GM21576 (cell line): Measurements from ENCODE around the gene FBLN7.
"Not testable (repeated sequence)": the region's sequence is repeated elsewhere in the genome, so short reads cannot be mapped to it uniquely, and the experiment has no call there.

Source experiments
- ATAC-seq: cut with Tn5 transposase; IDR thresholded peaks from one replicate; pipeline ENCODE4 v1.9.1; 2021; ENCODE audit warnings: mild to moderate bottlenecking, moderate library complexity; ENCODE audit not compliant: unreplicated experiment

Gene FBLN7, protein sequence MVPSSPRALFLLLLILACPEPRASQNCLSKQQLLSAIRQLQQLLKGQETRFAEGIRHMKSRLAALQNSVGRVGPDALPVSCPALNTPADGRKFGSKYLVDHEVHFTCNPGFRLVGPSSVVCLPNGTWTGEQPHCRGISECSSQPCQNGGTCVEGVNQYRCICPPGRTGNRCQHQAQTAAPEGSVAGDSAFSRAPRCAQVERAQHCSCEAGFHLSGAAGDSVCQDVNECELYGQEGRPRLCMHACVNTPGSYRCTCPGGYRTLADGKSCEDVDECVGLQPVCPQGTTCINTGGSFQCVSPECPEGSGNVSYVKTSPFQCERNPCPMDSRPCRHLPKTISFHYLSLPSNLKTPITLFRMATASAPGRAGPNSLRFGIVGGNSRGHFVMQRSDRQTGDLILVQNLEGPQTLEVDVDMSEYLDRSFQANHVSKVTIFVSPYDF

DNA sequence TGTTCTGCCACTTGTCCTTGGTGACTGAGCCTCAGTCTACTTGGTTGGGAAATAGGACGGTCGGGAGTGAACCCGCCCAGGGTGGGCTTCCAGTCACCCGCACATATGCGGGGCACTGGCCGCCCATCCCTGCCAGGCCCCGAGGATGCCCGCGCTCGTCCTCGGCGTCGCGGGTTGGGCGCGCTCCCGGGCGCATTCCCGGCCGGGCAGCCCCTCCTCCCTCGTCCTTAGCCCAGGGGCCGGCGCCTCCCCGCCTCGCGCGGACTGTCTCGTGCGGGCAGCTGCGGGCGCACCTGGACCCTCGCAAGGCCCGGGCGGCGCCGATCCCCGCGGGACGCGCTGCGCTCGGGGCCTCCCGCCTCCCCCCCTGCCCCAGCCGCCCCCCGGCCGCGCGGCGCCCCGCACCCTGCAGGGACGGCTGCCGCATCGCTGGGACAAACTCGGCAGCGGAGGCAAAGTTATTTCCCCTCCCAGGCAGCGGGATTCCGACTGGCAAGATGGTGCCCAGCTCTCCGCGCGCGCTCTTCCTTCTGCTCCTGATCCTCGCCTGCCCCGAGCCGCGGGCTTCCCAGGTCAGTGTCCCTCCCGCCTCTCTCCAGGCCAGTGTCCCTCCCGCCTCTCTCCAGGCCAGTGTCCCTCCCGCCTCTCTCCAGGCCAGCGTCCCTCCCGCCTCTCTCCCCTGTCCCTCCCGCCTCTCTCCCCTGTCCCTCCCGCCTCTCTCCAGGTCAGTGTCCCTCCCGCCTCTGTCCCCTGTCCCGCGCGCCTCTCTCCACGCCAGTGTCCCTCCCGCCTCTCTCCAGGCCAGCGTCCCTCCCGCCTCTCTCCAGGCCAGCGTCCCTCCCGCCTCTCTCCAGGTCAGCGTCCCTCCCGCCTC is at the start of gene FBLN7:
TSS of gene FBLN7 (plus strand) at position 227 of the 874 bp plus-strand sequence. CDS start at position 498, 271 bp downstream.
- no peak for ATAC-seq

DNA sequence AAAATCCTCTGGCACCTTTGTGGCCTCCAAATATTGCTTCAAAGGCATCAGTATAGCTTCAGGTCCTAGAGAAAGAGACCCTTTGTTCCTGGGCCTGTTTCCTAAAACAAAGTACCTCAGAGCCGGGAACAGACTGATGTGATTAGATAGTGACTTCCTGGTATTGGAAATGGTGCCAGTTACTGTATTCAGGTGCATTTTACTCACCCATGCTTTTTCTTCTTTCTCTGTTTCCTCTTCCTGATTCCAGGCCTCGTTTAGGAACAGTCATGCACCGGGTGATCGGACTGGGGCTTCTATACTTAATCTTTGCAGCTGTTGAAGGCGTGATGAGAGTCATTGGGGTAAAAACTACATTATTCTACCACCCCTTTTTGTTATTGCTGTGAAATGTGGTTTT is 48.8 kb upstream of the FBLN7 start:
- ATAC-seq = no peak

DNA sequence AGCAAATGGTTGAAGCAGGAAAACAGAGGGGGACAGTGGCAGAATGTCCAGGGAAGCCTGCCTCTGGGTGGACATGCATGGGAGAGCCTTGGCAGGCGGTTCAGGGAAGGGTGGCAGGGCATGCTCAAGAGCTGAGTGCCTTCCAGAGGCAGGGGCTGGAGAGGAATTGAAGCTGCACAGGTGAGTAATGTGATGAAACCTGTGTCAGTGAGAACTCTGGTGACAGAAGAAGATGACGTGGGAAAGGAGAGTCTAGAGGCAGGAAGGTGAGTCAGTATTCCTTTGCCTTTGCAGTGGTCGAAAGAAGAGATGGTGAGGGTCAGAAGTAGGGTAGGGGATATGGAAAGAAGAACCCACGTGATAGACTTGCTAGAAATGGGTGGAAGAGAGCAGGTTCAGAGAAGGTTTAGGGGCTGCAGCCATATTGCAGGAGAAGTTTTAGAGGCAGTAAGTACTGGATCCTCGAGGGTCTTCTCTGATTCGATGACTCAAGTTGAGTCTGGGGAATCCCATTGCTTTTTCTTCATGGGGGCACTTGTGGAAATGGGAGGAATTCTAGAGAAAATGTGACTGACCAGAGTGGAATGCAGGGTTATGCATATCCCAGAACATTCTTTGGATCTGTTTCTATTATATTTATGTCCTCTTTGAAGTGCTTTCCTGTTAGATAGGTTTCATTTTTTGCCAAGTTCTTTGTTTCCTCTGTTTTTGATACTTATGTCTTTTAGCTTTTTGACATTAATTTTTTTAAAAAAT is 45.7 kb upstream of the FBLN7 start:
- no peak for ATAC-seq

DNA sequence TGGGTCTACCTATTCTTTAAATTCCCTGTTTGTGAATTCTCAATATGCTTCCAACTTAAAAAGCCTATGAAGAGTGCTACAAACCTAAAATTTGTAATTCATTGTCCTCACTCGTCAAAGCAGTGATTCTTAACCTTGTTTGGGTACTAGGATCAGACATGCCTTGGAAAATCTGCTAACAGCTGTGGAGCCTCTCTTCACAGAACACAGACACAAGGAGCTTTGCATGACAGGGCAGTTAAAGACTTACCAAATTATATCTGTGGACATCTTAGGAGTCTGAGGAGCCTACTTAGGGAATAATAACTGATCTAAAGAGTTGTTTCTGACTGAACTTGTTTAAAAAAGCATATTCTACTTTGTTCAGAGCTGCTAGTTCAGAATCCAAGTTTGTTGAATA is 45.0 kb upstream of the FBLN7 start:
- ATAC-seq = no peak

DNA sequence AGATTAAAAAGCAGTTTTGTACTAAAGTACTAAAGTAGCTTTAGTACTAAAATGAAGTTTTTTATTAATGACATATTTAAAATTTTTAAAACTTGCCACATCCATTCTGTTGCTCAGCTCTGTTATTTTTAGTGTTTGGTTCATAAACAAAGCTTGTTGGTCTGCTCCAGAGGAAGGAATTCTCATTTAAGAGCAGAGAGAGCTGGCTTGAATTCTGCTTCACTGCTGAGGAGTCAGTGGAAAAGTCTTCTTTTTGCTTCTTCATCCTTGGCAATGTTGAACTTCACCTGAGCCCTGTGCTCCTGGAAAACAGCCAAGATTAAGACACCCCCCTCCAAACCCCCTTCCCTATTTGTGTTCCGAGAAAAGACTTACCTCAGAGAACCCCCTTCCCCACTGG is 42.5 kb upstream of the FBLN7 start:
- no peak for ATAC-seq

DNA sequence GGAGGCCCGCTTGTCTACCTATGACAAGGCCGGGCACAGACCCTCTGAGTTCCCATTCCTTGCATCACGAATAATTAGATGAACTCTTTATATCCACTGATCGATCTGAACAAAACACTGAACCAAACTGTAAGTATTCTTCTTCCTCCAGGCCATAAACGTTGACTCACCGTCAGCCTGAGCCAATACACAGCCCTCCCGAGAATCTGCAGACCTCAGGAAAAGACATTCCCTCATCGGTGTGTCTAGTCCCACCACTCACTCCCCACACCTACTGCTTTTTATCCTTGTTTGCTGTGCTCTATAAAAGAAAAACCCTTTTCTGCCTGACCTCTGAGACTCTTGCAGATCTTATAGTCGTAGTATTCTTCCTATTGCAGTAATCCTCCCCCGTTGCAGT is 42.1 kb upstream of the FBLN7 start:
- no peak for ATAC-seq

DNA sequence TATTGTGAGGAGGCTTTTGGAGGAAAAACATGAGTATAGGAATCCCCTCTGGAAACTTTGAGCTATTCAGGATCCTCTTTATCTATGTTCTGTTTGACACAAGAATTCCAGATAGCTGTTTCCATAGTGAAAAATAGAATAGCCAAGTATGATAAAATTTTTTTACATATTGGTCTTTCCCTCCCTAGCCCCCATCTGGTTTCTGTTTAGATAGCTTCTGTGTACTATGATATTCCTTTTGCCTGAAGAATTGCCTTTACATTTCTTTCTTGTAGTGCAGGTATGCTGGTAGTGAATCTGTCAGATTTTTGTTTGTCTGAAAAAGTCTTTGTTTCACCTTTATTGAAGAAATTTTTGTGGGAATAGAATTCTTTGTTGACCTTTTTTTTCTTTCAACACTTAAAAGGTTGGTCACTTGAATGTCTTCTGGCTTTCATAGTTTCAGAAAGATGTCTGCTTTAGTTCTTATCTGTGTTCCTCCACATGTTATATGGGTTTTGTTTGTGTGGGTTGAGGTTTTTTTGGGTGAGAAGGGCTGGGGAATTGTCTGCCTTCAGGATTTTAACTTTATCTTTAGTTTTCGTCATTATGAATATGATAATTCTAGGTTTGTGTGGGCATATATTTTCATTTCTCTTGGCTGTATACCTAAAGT is 29.9 kb upstream of the FBLN7 start:
- no peak for ATAC-seq

DNA sequence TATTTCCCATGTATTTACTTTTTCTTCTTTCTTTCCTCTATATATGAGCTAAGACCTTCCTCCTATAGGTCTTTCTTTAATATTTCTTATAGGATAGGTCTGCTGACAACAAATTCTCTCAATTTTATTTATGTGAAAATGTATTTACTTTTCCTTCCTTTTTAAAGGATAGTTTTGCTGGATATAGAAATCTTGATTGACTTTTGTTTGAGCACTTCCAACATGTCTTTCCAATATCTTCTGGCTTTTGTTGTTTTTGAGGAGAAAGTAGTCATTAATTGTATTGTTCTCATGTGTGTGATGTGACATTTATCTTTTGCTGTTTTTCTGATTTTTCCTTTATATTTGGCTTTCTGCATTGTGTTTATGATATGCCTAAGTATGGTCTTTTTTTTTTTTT is 28.9 kb upstream of the FBLN7 start:
- ATAC-seq = no peak

DNA sequence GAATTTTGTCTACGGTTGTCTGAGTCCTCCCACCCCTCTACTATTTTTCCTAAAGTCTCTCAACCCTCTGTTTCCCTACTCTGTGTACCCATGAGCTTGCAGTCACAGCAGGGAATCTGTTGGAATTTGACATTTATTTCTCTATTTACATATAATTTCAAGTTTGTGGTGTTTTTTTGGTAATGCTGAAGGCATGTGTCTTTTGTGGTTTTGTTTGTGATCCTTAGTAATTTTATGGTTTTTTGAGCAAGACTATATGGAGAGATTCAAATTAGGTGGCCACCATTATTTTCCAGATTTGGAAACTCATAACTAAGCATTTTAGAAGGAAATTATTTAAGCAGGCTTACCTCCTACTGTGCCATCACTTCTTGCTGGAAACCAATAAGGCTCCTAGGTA is 27.2 kb upstream of the FBLN7 start:
- ATAC-seq = no peak

DNA sequence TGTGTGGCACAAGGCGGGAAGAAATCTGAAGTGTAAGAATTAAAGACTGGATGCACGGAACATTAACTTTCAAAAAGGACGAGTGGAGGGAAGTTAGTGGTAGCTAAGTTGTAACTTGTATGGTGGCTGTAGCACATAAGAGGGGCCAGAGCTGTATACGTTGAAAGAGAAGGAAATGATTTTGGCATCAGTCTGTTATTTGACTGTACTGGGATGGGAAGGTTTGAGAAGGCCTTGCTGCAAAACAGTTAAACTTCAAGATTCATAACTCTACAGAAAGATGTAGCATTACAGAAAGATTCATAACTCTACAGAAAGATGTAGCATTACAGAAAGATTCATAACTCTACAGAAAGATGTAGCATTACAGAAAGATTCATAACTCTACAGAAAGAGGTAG is 24.8 kb upstream of the FBLN7 start:
- ATAC-seq = not testable (repeated sequence)

DNA sequence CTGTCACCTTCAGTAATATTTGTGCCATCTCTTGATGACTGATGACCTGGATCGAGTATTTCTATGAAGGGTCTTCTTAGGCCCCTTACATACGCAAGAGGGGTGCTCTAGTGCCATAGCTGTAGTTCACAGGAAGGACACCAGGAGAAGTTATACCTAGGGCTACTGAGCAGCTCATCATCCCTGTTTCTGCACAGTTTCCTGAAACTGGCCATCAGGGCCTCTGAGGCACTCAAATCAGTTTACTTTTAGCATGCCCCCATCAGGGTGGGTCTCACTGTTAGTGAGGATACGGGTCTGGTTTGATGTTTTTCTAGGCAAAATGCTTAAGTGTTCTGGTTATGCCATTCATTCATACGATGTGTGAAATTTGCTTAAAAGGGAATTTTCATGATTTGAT is 20.0 kb upstream of the FBLN7 start:
- no peak for ATAC-seq

DNA sequence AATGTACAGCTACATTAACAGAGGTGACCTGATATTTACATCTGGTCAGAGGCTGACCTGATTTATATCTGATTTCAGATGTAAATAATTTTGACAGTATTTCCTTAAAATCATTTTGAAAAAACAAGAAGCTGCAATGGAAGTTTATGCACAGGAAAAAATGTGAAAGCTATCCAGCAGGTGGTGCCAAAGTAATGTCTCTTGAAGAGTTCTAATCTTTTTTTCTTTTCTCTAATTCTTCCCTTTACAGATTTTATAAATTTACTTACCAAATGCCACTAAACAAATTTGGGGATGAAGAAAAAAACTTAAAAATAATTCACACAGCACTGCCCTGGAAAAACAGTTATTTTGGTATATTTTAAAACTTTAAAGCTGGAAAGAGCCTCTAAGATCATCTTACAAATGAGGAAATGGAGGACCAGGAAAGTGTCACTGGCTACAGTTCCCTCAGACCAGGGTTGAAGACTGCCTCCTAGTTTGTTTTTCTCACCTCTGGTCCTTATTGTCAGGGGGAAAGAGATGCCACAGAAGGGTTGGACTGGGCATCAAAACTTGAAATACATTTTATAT is 16.4 kb upstream of the FBLN7 start:
- no peak for ATAC-seq

DNA sequence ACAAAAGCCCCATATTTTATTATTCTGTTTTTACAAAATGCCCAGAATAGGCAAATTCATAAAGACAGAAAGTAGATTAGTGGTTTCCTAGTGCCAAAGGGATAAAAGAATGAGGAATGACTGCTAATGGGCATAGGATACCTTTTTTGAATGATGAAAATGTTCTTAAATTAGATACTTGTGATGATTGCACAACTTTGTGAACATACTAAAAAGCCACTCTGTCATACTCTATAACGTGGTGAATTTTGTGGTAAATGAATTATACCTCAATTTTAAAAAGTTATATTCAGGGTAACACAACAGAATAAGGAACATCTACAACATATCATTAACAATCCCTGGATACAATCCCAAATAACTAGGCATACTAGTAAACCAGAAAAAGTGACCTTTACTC is 9.1 kb upstream of the FBLN7 start:
- ATAC-seq = no peak

DNA sequence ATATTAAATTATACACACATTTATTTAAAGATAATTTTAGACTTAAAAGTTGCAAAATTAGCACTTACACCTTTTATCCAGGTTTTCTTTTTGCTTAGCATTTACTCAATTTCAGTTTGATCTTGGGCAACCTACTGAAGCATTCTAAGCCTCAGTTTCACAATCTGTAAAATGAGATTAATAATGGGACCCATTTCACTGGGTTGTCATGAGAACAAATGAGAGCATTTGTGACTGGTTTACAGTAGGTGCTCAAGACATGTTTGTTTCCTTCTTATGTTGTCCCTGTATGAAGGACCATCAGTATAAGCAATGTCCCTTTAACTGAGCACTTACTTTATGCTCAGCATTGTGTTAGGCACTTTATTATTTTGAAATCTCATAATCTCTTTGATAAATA is 4.8 kb upstream of the FBLN7 start:
- ATAC-seq = no peak

DNA sequence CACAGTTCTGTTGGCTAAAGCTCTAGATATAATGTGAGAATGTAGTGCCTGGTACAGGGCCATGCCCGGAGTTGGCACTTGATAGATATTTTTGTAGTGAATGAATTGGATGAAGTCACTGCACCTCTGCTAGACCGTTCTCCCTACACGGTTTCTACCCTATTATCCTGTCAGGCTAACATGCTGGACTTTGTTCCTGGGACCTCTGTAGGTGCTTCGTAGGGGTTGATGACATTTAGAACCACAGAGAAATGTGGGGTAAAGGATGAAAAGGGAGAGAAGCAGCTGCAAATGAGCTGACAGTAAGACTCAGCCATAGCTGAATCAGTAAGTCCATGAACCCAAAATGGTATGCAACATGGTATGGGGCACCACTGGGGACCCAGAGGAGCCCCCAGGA is 4.1 kb upstream of the FBLN7 start:
- ATAC-seq = no peak

DNA sequence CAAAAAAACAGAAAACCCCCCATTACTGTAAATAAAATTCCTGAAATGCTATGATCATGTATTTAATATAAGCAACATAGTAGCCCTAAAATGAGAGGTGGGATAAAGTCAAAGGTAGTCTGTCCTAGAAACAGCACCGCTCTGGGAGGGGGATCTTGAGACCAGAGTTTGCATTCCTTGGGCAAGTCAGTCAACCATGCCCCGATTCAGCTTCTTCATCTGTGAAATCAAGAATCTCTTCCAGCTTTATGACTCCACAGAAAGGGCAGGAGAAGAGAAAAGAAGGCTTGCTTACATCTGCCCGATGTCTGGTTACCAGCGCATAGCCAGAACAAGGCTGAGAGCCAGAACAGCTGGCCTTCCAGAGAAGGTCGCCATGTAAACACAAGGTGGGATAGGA is 2.1 kb upstream of the FBLN7 start:
- ATAC-seq = no peak

DNA sequence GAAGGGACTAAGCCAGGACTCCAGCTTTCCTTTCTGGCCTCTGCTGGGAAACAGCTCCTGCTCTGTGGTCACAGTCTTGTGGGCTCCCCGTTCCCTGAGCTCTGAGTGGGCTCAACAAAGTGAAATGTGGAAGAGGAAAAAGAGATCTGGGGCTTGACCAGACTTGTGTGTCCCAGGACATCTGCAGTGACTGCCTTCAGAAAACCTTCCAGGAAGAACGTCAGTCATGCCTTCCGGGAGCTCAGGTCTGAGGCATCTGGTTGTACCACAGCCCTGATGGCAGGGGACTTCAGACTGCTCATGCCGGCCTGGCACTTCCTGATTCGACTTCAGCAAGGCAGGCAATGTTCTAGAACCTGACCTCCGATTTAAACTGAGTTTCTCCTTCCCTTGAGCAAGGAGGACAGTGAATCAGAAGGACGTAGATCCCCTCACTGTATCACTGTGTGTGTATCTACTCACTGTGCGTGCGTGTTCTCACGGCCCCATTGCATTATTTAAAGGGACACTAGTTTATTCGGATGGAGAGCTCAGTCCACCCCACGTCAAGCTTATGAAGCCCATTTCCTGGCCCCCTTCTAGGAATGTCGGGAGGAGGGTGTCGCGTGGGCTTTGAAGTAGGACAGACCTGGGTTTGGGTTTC is 548 bp upstream of the FBLN7 start:
- no peak for ATAC-seq

DNA sequence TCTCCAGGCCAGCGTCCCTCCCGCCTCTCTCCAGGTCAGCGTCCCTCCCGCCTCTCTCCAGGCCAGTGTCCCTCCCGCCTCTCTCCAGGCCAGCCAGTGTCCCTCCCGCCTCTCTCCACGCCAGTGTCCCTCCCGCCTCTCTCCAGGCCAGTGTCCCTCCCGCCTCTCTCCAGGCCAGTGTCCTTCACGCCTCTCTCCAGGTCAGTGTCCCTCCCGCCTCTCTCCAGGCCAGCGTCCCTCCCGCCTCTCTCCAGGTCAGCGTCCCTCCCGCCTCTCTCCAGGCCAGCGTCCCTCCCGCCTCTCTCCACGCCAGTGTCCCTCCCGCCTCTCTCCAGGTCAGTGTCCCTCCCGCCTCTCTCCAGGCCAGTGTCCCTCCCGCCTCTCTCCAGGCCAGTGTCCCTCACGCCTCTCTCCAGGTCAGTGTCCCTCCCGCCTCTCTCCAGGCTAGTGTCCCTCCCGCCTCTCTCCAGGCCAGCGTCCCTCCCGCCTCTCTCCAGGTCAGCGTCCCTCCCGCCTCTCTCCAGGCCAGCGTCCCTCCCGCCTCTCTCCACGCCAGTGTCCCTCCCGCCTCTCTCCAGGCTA is 939 bp downstream of the FBLN7 start:
- not testable (repeated sequence) for ATAC-seq

DNA sequence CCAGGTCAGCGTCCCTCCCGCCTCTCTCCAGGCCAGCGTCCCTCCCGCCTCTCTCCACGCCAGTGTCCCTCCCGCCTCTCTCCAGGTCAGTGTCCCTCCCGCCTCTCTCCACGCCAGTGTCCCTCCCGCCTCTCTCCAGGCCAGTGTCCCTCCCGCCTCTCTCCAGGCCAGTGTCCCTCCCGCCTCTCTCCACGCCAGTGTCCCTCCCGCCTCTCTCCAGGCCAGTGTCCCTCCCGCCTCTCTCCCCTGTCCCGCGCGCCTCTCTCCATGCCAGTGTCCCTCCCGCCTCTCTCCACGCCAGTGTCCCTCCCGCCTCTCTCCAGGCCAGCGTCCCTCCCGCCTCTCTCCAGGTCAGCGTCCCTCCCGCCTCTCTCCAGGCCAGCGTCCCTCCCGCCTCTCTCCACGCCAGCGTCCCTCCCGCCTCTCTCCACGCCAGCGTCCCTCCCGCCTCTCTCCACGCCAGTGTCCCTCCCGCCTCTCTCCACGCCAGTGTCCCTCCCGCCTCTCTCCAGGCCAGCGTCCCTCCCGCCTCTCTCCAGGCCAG is 1.5 kb downstream of the FBLN7 start:
- not testable (repeated sequence) for ATAC-seq
